Kidney glomerular epithelial cell (primary cell): Measurements from ENCODE around the gene FAM25G.
"Not testable (repeated sequence)": the region's sequence is repeated elsewhere in the genome, so short reads cannot be mapped to it uniquely, and the experiment has no call there.

ENCODE experiments used
- DNase-seq: peaks from one replicate; lab custom pipeline; 2025; lab: John Stamatoyannopoulos, UW

The FAM25G gene

GRCh38 chr10:47465216-47465917 lies 26.1 kb downstream of the FAM25G start:
- not testable (repeated sequence) for DNase-seq

- not testable (repeated sequence) for DNase-seq
These were observed 28.7 kb downstream of the FAM25G start for GRCh38 chr10:47462577-47463358.

- DNase-seq, result peak; percentile 56
These were observed 30.2 kb downstream of the FAM25G start for GRCh38 chr10:47461261-47461687.

GRCh38 chr10:47458466-47459154 lies 32.9 kb downstream of the FAM25G start:
- DNase-seq, result no peak

- no peak for DNase-seq
These were observed 33.7 kb downstream of the FAM25G start for GRCh38 chr10:47457826-47458225.

GRCh38 chr10:47457528-47457820 lies 34.0 kb downstream of the FAM25G start:
- no peak for DNase-seq

GRCh38 chr10:47456794-47457527 lies 34.5 kb downstream of the FAM25G start:
- no peak for DNase-seq

GRCh38 chr10:47456079-47456785 lies 35.3 kb downstream of the FAM25G start:
- DNase-seq, result no peak

- not testable (repeated sequence) for DNase-seq
These were observed 36.0 kb downstream of the FAM25G start for GRCh38 chr10:47455350-47456078.

- DNase-seq, result no peak
These were observed 36.8 kb downstream of the FAM25G start for GRCh38 chr10:47454780-47455058.

GRCh38 chr10:47454008-47454779 lies 37.3 kb downstream of the FAM25G start:
- no peak for DNase-seq

GRCh38 chr10:47453141-47454007 lies 38.1 kb downstream of the FAM25G start:
- no peak for DNase-seq

- no peak for DNase-seq
These were observed 38.9 kb downstream of the FAM25G start for GRCh38 chr10:47452495-47453140.

GRCh38 chr10:47451998-47452494 lies 39.5 kb downstream of the FAM25G start:
- DNase-seq, result no peak

GRCh38 chr10:47451273-47451997 lies 40.1 kb downstream of the FAM25G start:
- DNase-seq, result no peak

GRCh38 chr10:47450442-47450841 lies 41.1 kb downstream of the FAM25G start:
- no peak for DNase-seq

- no peak for DNase-seq
These were observed 41.5 kb downstream of the FAM25G start for GRCh38 chr10:47449979-47450378.
